Activated CD8-positive, alpha-beta memory T cell treated with anti-CD3 and anti-CD28 coated beads, Interleukin-2, amount 50 U/mL, for 1 hour (primary cell): ENCODE measurements around the gene TRAF3IP3.

ENCODE experiments used
- DNase-seq: peaks from one replicate; pipeline ENCODE4 v3.0.0-alpha.2; 2020; ENCODE audit errors: extremely low read depth

The TRAF3IP3 gene, protein sequence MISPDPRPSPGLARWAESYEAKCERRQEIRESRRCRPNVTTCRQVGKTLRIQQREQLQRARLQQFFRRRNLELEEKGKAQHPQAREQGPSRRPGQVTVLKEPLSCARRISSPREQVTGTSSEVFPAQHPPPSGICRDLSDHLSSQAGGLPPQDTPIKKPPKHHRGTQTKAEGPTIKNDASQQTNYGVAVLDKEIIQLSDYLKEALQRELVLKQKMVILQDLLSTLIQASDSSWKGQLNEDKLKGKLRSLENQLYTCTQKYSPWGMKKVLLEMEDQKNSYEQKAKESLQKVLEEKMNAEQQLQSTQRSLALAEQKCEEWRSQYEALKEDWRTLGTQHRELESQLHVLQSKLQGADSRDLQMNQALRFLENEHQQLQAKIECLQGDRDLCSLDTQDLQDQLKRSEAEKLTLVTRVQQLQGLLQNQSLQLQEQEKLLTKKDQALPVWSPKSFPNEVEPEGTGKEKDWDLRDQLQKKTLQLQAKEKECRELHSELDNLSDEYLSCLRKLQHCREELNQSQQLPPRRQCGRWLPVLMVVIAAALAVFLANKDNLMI

GRCh38 chr1:209755926-209756614, at the start of gene TRAF3IP3:
TRAF3IP3 (plus strand) TSS chr1:209756053; CDS start chr1:209760040, 3,987 bp downstream.
- peak; percentile 56 for DNase-seq

DNA sequence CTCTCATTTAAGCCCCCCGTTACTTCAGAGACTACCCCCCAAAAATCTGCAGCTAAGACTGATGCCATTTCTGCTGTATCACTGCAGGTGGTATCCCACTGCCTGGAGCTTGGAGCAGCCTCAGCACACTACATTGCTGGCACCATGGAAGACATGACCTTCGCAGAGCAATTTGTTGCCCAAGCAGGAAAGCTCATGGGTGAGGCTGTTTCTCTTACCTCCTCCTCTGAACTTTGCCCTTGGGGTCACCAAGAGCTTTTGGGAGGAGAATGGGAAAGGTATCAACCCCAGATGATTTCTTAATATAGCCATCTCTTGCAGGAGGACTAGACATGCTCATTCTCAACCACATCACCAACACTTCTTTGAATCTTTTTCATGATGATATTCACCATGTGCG, 49.2 kb upstream of the TRAF3IP3 start:
- no peak for DNase-seq

- no peak for DNase-seq
Observed at GRCh38 chr1:209707308-209707707, 48.5 kb upstream of the TRAF3IP3 start.

- DNase-seq: no peak
Observed at GRCh38 chr1:209708297-209708696, 47.6 kb upstream of the TRAF3IP3 start.

GRCh38 chr1:209710093-209710492, 45.8 kb upstream of the TRAF3IP3 start:
- no peak for DNase-seq

- no peak for DNase-seq
Observed at GRCh38 chr1:209710847-209711246, 45.0 kb upstream of the TRAF3IP3 start.

- DNase-seq: no peak
Observed at GRCh38 chr1:209714338-209714737, 41.5 kb upstream of the TRAF3IP3 start.

- no peak for DNase-seq
Observed at GRCh38 chr1:209715314-209715713, 40.5 kb upstream of the TRAF3IP3 start.

GRCh38 chr1:209717818-209718217, 38.0 kb upstream of the TRAF3IP3 start:
- DNase-seq: no peak

DNA sequence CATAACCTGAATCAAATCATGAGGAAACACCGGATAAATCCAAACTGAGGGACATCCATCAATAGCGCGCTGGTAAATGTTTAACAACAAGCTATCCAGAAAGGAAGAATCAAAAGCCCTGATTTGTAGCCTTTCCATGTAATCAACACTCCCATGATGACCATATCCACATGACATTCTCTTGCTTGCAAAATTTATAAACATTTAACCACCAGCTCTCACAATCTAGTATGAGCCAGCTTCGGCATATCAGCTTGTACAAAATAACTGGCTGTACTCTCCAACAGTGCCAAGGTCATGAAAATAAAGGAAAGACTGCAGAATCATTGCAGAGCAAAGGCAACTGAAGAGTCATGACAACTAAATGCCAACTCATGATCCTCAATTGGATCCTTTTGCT, 35.5 kb upstream of the TRAF3IP3 start:
- DNase-seq: no peak

DNA sequence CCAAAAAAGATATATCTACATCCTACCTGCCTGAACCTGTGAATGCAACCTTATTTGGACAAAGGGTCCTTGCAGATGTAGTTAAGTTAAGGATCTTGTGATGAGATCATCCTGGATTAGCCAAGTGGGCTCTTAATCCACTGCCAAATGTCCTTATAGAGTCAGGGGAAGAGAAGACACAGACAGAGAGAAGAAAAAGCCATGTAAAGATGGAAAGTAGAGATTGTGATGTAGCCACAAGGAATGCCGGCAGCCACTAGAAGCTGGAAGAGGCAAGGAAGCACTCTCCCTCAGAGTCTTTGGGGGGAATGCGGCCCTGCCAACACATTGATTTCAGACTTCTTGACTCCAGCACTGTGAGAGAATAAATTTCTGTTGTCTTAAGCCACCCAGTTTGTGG, 35.0 kb upstream of the TRAF3IP3 start:
- no peak for DNase-seq

- no peak for DNase-seq
Observed at GRCh38 chr1:209721323-209721722, 34.5 kb upstream of the TRAF3IP3 start.

DNA sequence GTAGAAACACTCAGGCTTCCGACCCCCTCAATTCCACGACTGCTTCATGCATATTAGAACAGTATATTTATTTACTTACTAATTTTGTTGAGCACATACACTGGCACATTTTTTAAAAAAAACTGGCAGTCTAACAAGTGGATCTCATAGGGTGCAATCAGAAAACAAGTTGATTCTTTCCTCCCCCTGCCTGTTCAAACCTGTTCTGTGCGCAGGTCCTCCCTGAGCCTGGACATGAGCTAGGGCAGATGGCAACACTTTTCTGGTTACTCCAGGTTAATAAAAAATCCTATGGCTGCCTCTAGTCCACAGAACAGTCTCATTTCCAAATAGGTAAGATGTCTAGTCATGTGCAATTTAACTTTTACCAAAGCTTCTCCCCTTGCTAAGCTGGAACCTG, 32.6 kb upstream of the TRAF3IP3 start:
- no peak for DNase-seq

GRCh38 chr1:209723756-209724693, 31.8 kb upstream of the TRAF3IP3 start:
- DNase-seq: no peak

DNA sequence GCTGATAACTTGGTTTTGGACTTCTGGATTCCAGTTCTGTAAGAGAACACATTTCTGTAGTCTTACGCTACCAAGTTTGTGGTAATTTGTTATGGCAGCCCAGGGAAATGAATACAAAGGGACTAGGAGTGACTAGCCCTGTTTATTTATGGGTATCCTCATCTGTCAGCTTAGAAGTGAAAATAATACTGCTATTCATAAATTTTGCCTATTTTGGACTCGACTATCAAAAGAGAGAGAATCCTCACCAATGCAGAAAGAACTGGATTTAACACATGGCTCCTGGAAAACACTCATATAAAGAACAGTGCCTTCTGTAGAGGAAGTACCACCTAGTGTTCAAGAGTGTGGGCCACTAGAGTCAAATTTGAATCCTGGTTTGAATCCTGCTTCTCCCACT, 28.6 kb upstream of the TRAF3IP3 start:
- no peak for DNase-seq

DNA sequence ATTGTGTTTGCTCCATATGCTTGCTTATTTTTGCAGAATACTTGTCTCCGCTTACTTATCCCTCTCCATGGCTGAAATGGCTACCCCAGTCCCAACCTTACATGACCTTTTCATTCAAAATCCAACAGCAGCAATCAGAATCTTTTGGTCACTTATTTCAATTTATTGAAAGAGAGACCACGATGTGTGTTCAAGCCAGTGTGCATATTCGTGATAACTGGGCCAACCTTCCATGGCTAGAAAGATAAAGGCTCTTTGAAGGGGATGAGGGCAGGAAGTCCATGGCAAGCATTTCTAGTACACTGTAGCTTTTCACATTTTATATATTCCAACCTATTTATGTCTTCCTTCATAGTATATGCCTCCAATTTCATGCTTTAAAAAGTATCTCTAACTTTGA, 28.1 kb upstream of the TRAF3IP3 start:
- no peak for DNase-seq

GRCh38 chr1:209728466-209728865, 27.4 kb upstream of the TRAF3IP3 start:
- DNase-seq: no peak

GRCh38 chr1:209729436-209729835, 26.4 kb upstream of the TRAF3IP3 start:
- no peak for DNase-seq

DNA sequence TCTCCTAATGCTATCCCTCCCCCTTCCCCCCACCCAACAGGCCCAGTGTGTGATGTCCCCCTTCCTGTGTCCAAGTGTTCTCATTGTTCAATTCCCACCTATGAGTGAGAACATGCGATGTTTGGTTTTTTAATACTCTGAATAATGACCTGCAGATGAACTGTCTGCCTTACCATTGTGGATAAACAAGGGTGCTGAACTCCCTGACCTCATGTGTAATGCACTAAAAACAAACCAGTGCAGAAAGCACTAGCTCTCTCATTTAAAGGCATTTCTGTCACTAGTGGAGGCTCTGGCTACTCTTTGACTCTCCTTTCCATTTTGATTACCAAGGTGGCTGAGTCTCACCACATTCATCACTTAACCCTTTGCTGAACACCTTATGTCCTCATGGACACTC, 23.1 kb upstream of the TRAF3IP3 start:
- DNase-seq: no peak

DNA sequence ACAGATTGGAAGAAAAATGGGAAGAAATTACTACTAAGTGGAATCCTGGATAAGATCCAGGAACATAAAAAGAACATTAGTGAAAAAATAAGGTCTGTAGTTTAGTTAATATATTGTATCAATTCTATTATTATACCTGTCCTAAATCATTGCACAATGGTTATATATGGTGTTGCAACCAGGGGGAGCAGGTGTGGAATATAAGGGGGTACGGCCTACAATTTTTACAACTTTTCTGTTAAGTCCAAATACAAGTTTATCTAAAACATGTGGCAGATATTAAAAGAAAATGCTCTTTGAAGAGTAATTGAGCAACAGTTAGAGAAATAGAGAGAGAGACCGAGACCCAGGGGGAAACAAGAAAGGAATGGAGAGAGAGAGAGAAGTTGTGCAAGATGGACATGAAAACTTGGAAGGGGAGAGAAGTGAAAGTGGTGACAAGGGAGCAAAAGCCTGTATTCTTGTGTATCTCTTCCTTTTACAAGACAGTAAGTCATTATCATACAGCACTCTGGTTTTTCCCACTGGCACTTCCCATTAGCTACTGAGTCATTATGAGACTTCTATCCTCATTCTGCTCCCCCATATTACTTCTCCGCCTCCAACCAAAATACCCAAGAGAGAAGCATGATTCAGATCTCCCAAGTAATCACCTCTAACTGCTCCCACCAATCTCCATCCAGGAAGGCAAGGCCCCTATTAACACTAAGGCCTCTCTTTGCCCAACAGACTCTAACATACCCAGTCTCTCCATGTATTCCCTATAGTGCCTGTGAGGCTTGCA, 22.3 kb upstream of the TRAF3IP3 start:
- no peak for DNase-seq

- no peak for DNase-seq
Observed at GRCh38 chr1:209736490-209737117, 19.2 kb upstream of the TRAF3IP3 start.
